Measurements from ENCODE around the gene ZSWIM1.
A peak's percentile ranks its signal among the peaks of the same experiment; 100 is the strongest.

ZSWIM1 gene

DNA sequence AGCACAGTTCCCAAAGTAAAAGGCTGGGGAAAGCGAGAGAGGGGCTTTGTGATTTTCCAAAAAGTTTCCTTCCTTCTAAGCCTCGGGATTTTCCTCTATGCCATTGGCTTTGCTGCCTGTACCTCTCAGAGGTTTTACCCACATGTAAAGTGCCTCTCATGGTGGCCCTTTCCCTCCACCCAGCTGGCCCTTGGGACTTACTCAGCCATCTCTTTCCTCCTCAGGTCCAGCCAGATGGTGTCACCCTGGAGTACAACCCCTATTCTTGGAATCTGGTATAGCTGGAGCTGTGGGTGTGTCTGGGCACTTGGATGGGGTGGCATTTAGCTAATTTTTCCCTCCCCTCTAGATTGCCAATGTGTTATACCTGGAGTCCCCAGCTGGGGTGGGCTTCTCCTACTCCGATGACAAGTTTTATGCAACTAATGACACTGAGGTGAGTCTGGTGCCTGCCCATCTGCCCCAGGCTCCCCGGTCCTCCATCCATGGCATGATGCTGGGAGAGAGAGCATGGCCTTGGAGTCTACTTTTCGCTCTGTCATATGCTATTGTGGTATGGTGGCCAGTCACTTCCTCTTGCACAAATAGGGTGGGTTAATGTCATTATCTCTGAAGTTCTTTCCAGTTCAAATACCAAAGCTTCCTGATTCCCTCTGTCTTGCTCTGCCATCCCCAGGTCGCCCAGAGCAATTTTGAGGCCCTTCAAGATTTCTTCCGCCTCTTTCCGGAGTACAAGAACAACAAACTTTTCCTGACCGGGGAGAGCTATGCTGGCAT is 11.2 kb downstream of the ZSWIM1 start:
- TF ChIP-seq CTCF (conservative IDR thresholded peaks at IDR 0.05; ENCODE audit: low read depth, low read length): no peak
- H3K4me1 ChIP-seq (ENCODE audit: low read depth, poor library complexity, severe bottlenecking): peaks cover 10% of the 10 kb centered on the region
- H3K4me3 ChIP-seq (IDR thresholded peaks at IDR 0.05; ENCODE audit: insufficient read depth, low read depth, low read length): peak overlapping the region; percentile 55
- H3K27ac ChIP-seq: no peak overlapping the region
- H4K20me1 ChIP-seq (ENCODE audit: insufficient read depth): no peaks in the 10 kb centered on the region
- peak overlapping the region; percentile 100 for H3K4me2 ChIP-seq
- no peaks in the 10 kb centered on the region for H3K36me3 ChIP-seq (ENCODE audit: insufficient read depth)
- H3K27me3 ChIP-seq (ENCODE audit: insufficient read depth, low read depth): no peaks in the 10 kb centered on the region
- no peaks in the 10 kb centered on the region for H3K79me2 ChIP-seq (ENCODE audit: insufficient read depth, low read depth)
- peak overlapping the region; percentile 99; the same call in 1 of the 2 replicates for H2AFZ ChIP-seq (ENCODE audit: low read depth)
- H3K9ac ChIP-seq: peak overlapping the region; percentile 70; the same call in 1 of the 2 replicates

DNA sequence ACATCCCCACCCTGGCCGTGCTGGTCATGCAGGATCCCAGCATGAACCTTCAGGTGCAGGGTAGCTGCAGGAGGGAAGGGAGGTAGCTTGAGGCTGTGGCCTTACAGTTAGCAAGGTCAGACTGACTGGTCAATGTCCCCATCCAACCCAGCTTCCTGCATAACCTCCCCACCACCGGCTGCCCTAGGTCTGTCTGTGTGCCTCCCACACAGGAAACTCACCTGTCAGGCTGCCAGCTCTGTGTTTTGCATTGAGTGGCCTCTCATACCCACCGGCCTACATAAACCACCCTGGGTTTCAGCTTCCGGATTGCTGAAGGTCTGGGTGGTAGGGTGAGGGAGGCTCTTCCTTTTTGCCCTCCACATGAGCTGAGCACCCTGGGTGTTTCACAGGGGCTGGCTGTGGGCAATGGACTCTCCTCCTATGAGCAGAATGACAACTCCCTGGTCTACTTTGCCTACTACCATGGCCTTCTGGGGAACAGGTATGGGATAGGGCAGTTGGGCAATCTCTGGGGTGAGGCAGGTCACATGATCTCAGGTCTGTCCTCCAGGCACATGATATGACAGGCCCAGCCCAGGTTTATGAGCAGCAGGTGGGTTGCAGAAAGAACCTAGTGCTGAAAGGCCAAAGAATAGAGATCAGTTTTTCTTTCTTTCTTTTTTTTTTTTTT is 11.9 kb downstream of the ZSWIM1 start:
- Histone ChIP-seq H2AFZ (ENCODE audit: low read depth) (no peak overlapping the region), H3K9ac (no peak overlapping the region), H3K79me2 (ENCODE audit: insufficient read depth, low read depth) (no peaks in the 10 kb centered on the region), H3K4me3 (IDR thresholded peaks at IDR 0.05; ENCODE audit: insufficient read depth, low read depth, low read length) (no peak overlapping the region), H3K4me1 (ENCODE audit: low read depth, poor library complexity, severe bottlenecking) (peaks cover 10% of the 10 kb centered on the region), H3K4me2 (no peak overlapping the region), H4K20me1 (ENCODE audit: insufficient read depth) (no peaks in the 10 kb centered on the region), H3K27me3 (ENCODE audit: insufficient read depth, low read depth) (no peaks in the 10 kb centered on the region), H3K36me3 (ENCODE audit: insufficient read depth) (no peaks in the 10 kb centered on the region), H3K27ac (no peak overlapping the region)
- TF ChIP-seq CTCF (conservative IDR thresholded peaks at IDR 0.05; ENCODE audit: low read depth, low read length): no peak

DNA sequence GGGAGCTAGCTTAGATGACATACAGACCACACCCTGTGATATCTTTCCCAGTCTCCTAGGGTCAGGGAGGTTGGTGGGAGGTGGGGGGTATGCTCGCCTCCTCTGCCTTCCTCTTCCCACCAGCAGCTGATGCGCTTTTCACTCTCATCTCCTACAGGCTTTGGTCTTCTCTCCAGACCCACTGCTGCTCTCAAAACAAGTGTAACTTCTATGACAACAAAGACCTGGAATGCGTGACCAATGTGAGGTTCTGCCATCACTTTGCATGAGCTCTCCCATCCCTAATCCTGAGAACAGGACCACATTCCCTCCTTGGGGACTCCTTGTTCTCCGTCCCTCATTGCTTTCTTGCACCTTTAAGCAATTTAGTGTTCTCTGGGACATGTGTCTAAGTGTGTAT is 12.8 kb downstream of the ZSWIM1 start:
- Histone ChIP-seq H3K4me1 (ENCODE audit: low read depth, poor library complexity, severe bottlenecking) (peaks cover 10% of the 10 kb centered on the region), H3K4me3 (IDR thresholded peaks at IDR 0.05; ENCODE audit: insufficient read depth, low read depth, low read length) (no peak overlapping the region), H3K27me3 (ENCODE audit: insufficient read depth, low read depth) (no peaks in the 10 kb centered on the region), H3K36me3 (ENCODE audit: insufficient read depth) (no peaks in the 10 kb centered on the region), H3K9ac (no peak overlapping the region), H4K20me1 (ENCODE audit: insufficient read depth) (no peaks in the 10 kb centered on the region), H2AFZ (ENCODE audit: low read depth) (no peak overlapping the region), H3K27ac (no peak overlapping the region), H3K4me2 (no peak overlapping the region), H3K79me2 (ENCODE audit: insufficient read depth, low read depth) (no peaks in the 10 kb centered on the region)
- no peak for TF ChIP-seq CTCF (conservative IDR thresholded peaks at IDR 0.05; ENCODE audit: low read depth, low read length)

- Histone ChIP-seq H3K4me2 (no peak overlapping the region), H3K36me3 (ENCODE audit: insufficient read depth) (no peaks in the 10 kb centered on the region), H3K4me1 (ENCODE audit: low read depth, poor library complexity, severe bottlenecking) (peaks cover 10% of the 10 kb centered on the region), H4K20me1 (ENCODE audit: insufficient read depth) (no peaks in the 10 kb centered on the region), H3K79me2 (ENCODE audit: insufficient read depth, low read depth) (no peaks in the 10 kb centered on the region), H2AFZ (ENCODE audit: low read depth) (no peak overlapping the region), H3K27me3 (ENCODE audit: insufficient read depth, low read depth) (no peaks in the 10 kb centered on the region), H3K4me3 (IDR thresholded peaks at IDR 0.05; ENCODE audit: insufficient read depth, low read depth, low read length) (no peak overlapping the region), H3K27ac (no peak overlapping the region), H3K9ac (no peak overlapping the region)
- TF ChIP-seq CTCF (conservative IDR thresholded peaks at IDR 0.05; ENCODE audit: low read depth, low read length): no peak
These were observed 13.8 kb downstream of the ZSWIM1 start for GRCh38 chr20:45894797-45895196.
